HG03558 (cell line): Measurements from ENCODE around the gene ADGRD2.

Experiments
- ATAC-seq: cut with Tn5 transposase; IDR thresholded peaks from one replicate; pipeline ENCODE4 v1.9.1; 2021; ENCODE audit warnings: moderate number of reproducible peaks; ENCODE audit not compliant: unreplicated experiment; ENCODE audit errors: extremely low read depth

The ADGRD2 gene

GRCh38 chr9:124477648-124478285 lies 27.5 kb downstream of the ADGRD2 start:
- ATAC-seq = no peak

DNA sequence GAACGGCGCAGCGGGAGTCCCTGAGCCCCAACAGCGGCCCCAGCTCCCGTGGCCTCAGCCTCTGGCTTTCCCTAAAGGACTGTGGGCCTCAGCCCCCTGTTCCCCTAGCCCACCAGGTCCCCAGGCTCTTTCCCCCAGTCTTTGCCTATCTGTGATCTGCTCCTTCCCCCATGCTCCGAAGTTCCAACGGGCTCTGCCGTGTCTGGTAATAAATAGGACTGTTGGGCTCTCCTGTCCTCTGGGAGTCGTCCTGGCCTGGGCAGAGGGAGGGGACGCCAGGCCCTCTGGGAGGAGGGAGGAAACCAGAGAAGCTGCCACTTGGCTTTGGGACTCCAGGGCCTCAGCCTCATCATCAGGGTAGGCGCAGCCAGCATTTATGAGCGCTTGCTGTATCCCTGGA lies 28.1 kb downstream of the ADGRD2 start:
- ATAC-seq = no peak

GRCh38 chr9:124479371-124479770 lies 29.1 kb downstream of the ADGRD2 start:
- ATAC-seq = no peak

DNA sequence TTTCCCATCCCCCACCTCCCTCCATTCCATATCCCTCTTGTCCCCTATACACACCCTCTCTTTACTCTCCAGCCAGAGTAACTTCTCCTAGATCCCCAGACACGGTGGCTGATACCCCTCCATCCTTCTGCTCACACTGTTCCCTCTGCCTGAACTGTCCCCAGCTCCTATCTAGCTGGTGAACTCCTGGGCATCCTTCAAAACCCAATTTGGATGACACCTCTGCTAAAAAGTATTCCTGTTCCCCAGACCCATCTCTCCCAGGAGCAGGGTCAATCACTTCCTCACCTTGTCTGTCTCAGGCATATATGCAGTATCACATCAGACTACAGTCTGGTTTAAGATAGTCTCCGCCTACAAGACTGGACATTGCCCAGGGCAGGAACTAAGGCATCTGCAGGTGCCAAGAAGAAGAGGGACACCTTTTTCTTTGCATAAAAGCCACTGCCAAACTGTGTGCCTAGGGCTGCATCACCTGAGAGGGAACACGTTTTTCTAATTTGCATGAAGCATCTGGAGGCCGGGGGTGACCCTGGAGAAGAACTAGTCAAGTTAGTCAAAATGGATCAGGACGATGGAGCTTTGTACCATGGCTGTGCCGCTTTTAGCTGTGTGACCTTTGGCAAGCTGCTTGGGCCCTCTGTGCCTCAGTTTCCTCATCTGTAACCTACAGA lies 29.8 kb downstream of the ADGRD2 start:
- ATAC-seq = no peak

- ATAC-seq = no peak
Measured at GRCh38 chr9:124480621-124480981, 30.4 kb downstream of the ADGRD2 start.

- ATAC-seq = no peak
Measured at GRCh38 chr9:124481115-124481514, 30.9 kb downstream of the ADGRD2 start.

GRCh38 chr9:124482431-124483031 lies 32.3 kb downstream of the ADGRD2 start:
- no peak for ATAC-seq

GRCh38 chr9:124483481-124483880 lies 33.2 kb downstream of the ADGRD2 start:
- no peak for ATAC-seq

- ATAC-seq = no peak
Measured at GRCh38 chr9:124485201-124485600, 35.0 kb downstream of the ADGRD2 start.

DNA sequence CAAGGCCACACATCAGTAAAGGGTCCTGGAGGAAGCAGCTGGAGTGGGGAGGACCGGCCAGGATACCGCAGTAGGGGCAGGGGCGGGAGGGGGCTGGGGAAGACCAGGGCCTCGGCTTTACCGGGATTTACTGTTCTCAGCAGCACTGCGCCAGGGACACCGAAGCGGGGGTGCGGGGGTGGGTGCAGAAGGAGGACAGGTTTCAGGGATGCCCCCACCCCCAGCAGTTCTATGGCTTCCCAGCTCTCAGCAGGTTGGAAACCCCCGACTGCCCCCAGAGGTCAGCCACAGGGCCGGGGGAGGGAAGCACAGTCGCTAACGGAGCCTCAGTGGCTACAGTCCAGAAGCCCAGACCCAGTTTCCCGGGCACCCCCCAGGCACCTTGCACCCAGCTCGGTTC lies 35.7 kb downstream of the ADGRD2 start:
- no peak for ATAC-seq

DNA sequence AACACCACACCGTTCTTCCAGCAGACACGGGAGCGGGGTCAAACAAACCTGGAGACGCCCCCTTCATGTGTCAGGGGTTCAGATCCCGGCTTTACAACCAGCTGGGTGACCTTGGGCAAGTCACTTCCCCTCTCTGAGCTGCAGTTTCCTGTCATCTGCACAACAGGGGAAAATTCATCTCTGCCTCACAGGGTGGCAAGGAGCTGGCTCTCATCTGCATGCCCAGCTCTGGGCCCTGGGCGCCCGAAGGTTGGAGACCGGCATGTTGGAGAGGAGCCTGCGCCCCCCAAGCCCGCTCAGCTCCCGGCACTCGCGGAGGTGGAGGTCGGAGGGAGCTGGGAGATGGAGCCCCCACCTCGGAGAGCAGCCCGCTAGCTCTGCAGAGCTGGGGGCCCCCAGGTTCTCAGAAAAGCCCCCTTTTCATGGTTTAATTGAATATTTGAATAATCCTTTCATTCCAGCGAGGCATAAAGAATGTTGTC lies 36.6 kb downstream of the ADGRD2 start:
- no peak for ATAC-seq

DNA sequence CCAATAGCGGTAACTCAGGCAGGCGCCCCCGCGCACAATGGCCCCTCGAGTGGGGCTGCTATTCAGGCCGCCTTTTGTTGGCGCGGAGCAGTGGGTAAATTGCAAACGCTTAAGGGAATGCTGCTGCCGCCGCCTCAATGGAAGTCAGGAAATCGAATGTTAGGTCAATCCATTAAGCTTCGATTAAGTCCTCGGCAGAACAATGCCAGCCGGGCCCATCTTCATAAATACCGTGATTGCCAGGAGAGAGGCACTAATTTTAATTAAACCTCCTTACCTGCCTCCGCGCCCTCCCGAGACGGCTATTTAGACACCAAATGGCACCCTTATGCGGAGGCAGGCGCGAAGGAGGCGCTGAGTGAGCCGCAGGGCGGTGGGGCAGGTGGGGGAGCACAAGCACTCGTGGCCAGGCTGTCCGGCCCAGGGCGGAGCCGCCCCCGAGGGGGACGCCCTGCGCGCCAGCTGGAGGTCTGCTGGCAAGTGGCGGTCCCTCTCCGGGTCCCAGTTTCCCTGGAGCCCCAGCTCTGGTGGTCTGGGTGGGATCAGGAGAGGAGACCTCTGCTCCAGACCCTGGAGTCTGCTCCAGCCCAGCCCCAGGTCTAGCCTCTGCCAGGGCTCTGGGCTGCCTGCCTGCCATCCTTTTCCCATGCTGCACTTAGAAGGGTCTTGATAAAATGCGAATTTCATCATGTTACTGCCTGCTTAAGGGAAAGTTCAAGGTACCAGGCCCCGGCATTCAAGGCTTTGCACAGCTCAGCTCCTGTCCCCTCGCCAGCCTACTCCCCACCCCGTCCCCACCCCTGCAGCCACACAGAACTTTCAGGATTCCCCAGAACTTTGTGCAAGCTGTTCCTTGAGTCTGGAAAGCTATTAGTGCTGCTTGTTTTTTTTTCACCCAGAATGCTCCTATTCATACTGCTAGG lies 37.3 kb downstream of the ADGRD2 start:
- no peak for ATAC-seq

DNA sequence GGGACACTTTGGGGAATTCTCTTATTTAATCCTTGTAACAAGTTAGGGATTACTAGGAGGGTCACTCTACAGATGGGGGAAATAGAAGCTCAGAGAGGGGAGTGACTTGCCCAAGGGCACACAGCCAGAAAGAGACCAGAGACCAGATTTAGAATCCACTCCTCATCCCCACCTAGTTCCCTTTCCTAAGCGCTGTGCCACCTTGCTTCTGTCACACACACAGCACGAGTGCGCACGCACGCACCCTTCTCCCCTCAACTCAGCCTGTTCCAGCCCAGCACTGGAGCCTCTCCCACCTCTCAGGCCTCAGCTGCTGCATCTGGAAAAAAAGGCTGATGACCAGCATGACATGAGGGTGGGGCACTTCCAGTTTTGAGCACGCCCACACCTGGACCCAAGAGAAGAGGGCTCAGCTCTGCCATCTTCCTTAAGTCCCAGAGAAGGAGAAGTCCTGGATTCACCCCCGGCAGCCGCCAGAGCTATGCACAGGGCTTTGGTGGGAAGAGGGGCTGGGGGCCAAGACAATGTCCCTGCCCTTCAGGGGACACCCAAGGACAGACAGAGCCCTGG lies 38.5 kb downstream of the ADGRD2 start:
- no peak for ATAC-seq

DNA sequence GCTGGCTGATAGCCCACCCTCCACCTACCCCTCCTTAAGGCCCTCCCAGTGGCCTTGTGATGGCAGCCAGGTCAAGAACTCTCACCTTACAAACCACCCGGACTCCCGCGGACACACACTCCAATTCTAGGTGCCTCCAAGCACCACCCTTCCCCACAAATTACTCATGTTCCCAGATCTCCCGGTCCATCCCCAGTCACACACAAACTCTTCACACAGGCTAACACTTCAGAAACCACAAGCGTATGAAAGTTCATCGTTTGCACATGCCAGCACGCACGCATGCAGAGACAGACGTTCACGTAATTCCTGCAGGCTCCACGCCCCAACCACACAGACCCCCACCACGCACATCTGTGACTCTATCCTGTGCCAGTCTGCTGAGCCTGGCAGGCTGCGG lies 39.0 kb downstream of the ADGRD2 start:
- ATAC-seq = no peak

GRCh38 chr9:124490004-124490403 lies 39.8 kb downstream of the ADGRD2 start:
- no peak for ATAC-seq

GRCh38 chr9:124491049-124491975 lies 41.1 kb downstream of the ADGRD2 start:
- no peak for ATAC-seq

DNA sequence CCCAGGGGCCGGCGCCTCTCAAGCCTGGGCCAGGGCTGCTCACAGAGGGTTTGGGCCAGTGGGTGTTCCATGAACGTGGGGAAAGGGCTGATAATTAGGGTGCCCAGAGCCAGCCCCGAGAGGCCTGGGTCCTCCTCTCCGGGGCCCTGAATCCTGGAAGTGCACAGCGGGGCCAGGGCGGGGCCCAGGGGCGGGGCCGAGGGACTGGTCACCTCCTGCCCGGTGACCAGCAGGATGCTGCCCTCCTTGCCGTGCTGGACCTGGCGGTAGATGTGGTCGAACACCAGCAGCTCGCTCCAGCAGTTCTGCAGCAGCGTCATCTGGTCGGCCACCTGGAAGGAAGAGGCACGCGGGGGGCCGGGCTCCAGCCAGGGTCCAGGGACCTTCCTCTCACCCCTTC lies 42.6 kb downstream of the ADGRD2 start:
- no peak for ATAC-seq

DNA sequence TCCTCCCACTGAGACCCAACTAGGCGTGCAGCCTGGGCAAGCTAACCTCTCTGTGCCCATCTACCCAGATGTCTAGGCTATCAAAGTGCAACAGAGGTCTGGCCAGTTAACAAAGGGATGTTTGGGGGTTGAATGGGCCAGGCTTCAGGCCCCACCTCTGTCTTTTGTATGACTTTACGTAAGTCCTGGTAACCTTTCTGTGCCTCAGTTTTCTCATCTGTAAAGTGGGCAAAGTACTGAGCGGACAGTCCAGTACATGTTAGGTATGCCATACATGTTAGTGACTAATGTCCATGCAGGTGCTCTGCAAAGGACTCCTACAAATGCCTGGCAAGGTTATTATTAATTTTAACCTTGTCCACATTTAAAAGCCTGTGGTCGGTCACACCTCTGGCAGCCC lies 43.0 kb downstream of the ADGRD2 start:
- no peak for ATAC-seq

DNA sequence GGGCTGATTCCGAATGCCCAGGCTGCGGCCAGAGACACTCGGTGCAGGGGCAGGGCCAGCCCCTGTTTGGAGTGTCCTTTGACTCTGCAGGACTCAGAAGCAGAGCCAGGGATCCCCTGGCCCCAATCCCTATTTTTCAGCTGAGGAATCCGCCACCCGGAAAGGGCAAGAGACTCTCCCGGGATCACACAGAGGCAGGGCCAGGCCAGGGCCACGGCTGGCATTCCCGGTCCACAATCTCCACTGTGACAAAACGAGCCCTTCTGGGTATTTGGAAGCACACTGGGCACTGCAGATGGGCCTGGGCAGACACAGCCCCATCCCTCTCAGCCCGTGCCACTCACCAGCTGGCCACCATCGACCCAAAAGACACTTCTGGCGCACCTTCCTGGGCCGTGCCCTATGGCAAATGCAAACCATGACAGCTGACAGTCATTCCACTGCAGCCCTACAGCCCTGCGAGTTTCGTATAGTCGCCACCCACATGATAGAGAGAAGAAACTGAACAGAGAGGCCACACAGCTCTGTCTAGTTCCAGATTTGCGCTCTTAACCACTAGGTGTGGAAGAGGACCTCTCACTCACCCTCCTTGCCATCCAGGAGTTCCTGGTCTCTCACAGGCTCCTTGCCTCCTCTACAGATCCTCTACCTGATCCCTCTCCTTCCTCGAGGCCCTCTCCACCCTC lies 43.7 kb downstream of the ADGRD2 start:
- ATAC-seq = no peak
